ENCODE results near the gene PDE11A. TPM values are rescaled to one million over a fixed set of nuclear protein-coding genes. Genes with fewer than 3 reads are reported as not detected.
"Not testable (repeated sequence)": the region's sequence is repeated elsewhere in the genome, so short reads cannot be mapped to it uniquely, and the experiment has no call there.

The PDE11A gene
- total RNA-seq, 2 experiments from 2014 or later = not detected

DNA sequence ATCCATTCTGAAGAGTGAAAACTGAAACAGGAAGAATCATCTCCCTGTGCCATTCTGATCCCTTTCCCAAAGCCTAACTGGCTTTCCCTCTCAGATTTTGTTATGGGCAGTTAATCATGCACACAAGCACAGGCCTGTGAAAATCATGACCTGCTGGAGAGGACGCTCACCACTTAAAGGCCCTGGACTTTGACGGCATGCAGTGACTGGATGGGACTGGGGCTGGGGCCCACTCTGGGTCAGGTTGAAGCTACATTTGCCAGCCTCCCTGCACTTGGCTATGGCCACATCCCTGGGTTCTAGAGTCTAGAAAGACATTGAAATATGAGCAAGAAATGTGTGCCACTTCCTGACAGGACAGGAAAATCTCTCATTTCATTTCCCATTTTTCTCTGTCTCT is 12.9 kb downstream of the PDE11A start:
- no peaks in the 10 kb centered on the region for H3K4me1 Mint-ChIP-seq (ENCODE audit: low read depth)
- ChIA-PET CTCF (no interaction called here), POLR2A (no interaction called here)
- ATAC-seq = no peak
- no peaks in the 10 kb centered on the region for H3K36me3 Mint-ChIP-seq (ENCODE audit: low read depth)
- peaks cover 3% of the 10 kb centered on the region for H3K27me3 Mint-ChIP-seq
- TF ChIP-seq, protein P1, sequence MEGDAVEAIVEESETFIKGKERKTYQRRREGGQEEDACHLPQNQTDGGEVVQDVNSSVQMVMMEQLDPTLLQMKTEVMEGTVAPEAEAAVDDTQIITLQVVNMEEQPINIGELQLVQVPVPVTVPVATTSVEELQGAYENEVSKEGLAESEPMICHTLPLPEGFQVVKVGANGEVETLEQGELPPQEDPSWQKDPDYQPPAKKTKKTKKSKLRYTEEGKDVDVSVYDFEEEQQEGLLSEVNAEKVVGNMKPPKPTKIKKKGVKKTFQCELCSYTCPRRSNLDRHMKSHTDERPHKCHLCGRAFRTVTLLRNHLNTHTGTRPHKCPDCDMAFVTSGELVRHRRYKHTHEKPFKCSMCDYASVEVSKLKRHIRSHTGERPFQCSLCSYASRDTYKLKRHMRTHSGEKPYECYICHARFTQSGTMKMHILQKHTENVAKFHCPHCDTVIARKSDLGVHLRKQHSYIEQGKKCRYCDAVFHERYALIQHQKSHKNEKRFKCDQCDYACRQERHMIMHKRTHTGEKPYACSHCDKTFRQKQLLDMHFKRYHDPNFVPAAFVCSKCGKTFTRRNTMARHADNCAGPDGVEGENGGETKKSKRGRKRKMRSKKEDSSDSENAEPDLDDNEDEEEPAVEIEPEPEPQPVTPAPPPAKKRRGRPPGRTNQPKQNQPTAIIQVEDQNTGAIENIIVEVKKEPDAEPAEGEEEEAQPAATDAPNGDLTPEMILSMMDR (IDR thresholded peaks at IDR 0.05) = no peak
- no peak for DNase-seq
- no peaks in the 10 kb centered on the region for H3K9me3 Mint-ChIP-seq
- no peak overlapping the region for H3K27ac Mint-ChIP-seq
- H3K4me3 Mint-ChIP-seq = no peak overlapping the region
- intact Hi-C loops (cut with micrococcal nuclease) = no loop called here

DNA sequence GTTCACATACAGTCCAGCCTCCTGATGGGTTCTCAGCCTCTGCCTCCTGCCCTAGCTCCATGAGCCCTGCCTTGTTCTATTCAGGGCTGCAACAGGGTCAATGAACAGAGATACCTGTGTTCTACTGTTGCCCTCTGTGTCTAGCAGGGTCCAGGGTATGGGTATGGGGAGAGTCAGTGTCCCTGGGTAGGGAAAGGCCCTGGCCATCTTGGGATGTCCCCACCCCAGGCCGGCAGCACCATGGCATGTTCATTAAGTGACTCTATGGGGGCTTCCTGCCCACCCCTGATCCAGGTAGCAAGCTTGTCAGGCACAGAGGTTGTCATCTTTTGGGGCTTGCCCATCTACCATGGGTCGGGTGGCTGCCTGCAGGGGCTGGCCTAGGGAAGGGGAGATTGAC is 13.5 kb downstream of the PDE11A start:
- ChIA-PET POLR2A (no interaction called here), CTCF (no interaction called here)
- Mint-ChIP-seq H3K27me3 (peaks cover 3% of the 10 kb centered on the region), H3K4me3 (no peak overlapping the region), H3K4me1 (ENCODE audit: low read depth) (no peaks in the 10 kb centered on the region), H3K36me3 (ENCODE audit: low read depth) (no peaks in the 10 kb centered on the region), H3K9me3 (no peaks in the 10 kb centered on the region), H3K27ac (no peak overlapping the region)
- no peak for DNase-seq
- intact Hi-C loops (cut with micrococcal nuclease) = no loop called here
- TF ChIP-seq, protein P1 (IDR thresholded peaks at IDR 0.05) = no peak
- ATAC-seq = no peak

DNA sequence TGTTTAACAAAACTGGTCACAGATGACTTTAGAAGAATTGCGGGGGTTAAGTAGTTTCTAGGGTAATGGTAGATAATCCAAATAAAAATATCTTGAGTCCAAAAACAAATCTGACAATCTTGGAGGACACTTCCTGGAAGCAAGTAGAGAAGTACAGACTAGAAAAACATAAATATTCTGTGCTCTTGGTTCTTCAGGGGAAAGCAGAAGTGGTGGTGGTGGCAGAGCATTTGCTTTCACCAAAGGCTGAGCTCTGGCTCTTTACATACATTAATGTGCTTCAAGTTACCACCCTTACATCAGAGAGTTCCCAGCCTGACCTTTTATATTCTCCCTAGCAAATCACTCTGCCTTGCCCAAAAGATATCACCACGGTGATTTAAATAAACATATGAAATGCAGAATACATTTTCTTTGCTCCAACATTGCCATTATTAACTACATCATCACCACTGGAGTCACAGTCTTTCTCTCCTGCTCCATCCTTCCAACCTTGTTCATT is 15.3 kb downstream of the PDE11A start:
- no peak for DNase-seq
- Mint-ChIP-seq H3K4me3 (no peak overlapping the region), H3K27me3 (peaks cover 5% of the 10 kb centered on the region), H3K27ac (no peak overlapping the region), H3K4me1 (ENCODE audit: low read depth) (no peaks in the 10 kb centered on the region), H3K36me3 (ENCODE audit: low read depth) (no peaks in the 10 kb centered on the region), H3K9me3 (no peaks in the 10 kb centered on the region)
- CTCF ChIA-PET = no interaction called here
- ATAC-seq = no peak
- POLR2A ChIA-PET = no interaction called here
- intact Hi-C loops (cut with micrococcal nuclease) = no loop called here
- TF ChIP-seq, protein P1 (IDR thresholded peaks at IDR 0.05) = no peak

DNA sequence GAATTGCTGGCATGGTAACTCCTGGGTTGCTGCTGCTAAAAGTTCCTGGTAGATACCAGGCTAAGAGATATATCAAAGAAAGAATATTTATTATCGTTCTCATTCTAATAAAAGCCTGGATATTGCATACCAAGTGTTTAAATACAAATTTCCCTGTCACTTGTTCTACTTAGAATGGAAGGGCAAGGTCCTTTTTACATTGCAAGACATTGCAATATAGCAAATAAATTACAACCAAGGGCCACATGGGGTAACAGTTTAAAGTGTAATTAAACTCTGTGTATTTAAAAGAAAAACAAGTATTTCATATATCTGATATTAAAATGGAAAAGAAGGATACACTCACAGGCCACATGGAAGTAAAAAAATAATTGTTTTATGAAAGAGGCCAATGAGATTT is 16.2 kb downstream of the PDE11A start:
- DNase-seq = no peak
- Mint-ChIP-seq H3K27ac (no peak overlapping the region), H3K4me1 (ENCODE audit: low read depth) (no peaks in the 10 kb centered on the region), H3K27me3 (peaks cover 5% of the 10 kb centered on the region), H3K9me3 (no peaks in the 10 kb centered on the region), H3K36me3 (ENCODE audit: low read depth) (no peaks in the 10 kb centered on the region), H3K4me3 (no peak overlapping the region)
- ATAC-seq = no peak
- ChIA-PET CTCF (no interaction called here), POLR2A (no interaction called here)
- intact Hi-C loops (cut with micrococcal nuclease) = no loop called here
- TF ChIP-seq, protein P1 (IDR thresholded peaks at IDR 0.05) = no peak

DNA sequence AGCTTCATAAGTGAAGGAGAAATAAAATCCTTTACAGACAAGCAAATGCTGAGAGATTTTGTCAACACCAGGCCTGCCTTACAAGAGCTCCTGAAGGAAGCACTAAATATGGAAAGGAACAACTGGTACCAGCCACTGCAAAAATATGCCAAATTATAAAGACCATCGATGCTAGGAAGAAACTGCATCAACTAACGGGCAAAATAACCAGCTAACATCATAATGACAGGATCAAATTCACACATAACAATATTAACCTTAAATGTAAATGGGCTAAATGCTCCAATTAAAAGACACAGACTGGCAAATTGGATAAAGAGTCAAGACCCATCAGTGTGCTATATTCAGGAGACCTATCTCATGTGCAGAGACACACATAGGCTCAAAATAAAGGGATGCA is 21.3 kb downstream of the PDE11A start:
- ATAC-seq; H3K36me3 Mint-ChIP-seq (ENCODE audit: low read depth); DNase-seq; H3K9me3 Mint-ChIP-seq; H3K4me1 Mint-ChIP-seq (ENCODE audit: low read depth); H3K27ac Mint-ChIP-seq; H3K4me3 Mint-ChIP-seq; CTCF ChIA-PET; POLR2A ChIA-PET; intact Hi-C loops (cut with micrococcal nuclease): not testable (repeated sequence)
- peaks cover 11% of the 10 kb centered on the region for H3K27me3 Mint-ChIP-seq

DNA sequence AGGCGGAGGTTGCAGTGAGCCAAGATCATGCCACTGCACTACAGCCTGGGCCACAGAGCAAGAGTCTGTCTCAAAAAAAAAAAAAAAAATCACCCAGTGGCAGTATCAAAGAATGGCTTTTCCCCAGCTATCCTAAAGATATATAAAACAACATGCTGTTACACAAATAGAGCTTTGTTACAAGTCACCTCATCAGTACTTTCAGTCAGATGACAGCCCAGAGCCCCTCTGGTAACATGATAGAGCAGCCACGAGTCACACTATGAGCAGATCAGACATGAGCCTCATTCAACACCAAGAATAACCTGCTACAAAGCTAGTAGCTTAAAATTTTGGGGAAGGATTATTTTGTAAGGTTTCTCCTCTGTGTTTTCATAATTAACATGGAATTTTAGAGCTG is 25.2 kb downstream of the PDE11A start:
- ATAC-seq = no peak
- TF ChIP-seq, protein P1 (IDR thresholded peaks at IDR 0.05) = no peak
- POLR2A ChIA-PET = no interaction called here
- Mint-ChIP-seq H3K4me1 (ENCODE audit: low read depth) (no peaks in the 10 kb centered on the region), H3K4me3 (no peak overlapping the region), H3K36me3 (ENCODE audit: low read depth) (no peaks in the 10 kb centered on the region), H3K9me3 (no peaks in the 10 kb centered on the region), H3K27ac (no peak overlapping the region), H3K27me3 (peaks cover 7% of the 10 kb centered on the region)
- intact Hi-C loops (cut with micrococcal nuclease) = no loop called here
- CTCF ChIA-PET = no interaction called here
- no peak for DNase-seq
